Panc1 (cell line): ENCODE measurements around the gene MYRIP. TPM values are rescaled to one million over a fixed set of nuclear protein-coding genes. Genes with fewer than 3 reads are reported as not detected.

Experiments used
- ATAC-seq: fragments of 200-7000 bp; cut with Tn5 transposase; 2 replicates; pipeline ENCODE4 v1.9.1; 2020; ENCODE audit warnings: mild to moderate bottlenecking, moderate library complexity
- BruUV-seq: library from RNA; stranded (reverse); fragments of 400-500 nt; replicated peaks from 2 replicates; lab custom pipeline; 2021; lab: Mats Ljungman, UMichigan
- CTCF ChIA-PET: fragments of 300-600 bp; sonication (Branson Sonifier 250); formaldehyde crosslinking; loops from one replicate; lab custom pipeline; 2022; ENCODE audit warnings: antibody characterized with exemption; lab: Charles Lee
- POLR2A ChIA-PET: fragments of 300-600 bp; sonication (Branson Sonifier 250); formaldehyde crosslinking; loops from one replicate; lab custom pipeline; 2022; ENCODE audit warnings: antibody characterized with exemption; lab: Charles Lee
- DNase-seq: peaks from one replicate; pipeline ENCODE4 v3.0.0-alpha.2; 2010; ENCODE audit warnings: low read depth, low spot score
- H3K27ac ChIP-seq: 2 replicates; pipeline ENCODE4 v1.5.1; 2011; ENCODE audit warnings: mild to moderate bottlenecking, low read length, inconsistent platforms
- H3K27me3 ChIP-seq: fragments of 200-500 bp; sonication (Bioruptor generic); 2 replicates; pipeline ENCODE4 v1.6.0; 2014; ENCODE audit warnings: low read length, inconsistent platforms; ENCODE audit not compliant: control insufficient read depth, insufficient read depth
- H3K36me3 ChIP-seq: fragments of 200-500 bp; sonication (Bioruptor generic); 2 replicates; pipeline ENCODE4 v1.5.1; 2014; ENCODE audit warnings: inconsistent platforms, mild to moderate bottlenecking, low read length, moderate library complexity; ENCODE audit not compliant: control insufficient read depth, insufficient read depth
- H3K4me1 ChIP-seq: 2 replicates; pipeline ENCODE4 v1.5.1; 2011; ENCODE audit warnings: inconsistent platforms, mild to moderate bottlenecking, low read length, moderate library complexity; ENCODE audit not compliant: control insufficient read depth, insufficient read depth
- H3K4me3 ChIP-seq, 2 experiments: 2 replicates each; pipeline ENCODE4 v1.5.1; 2011 to 2012; ENCODE audit warnings: low read depth in 2 of 2, low read length in 2 of 2, mild to moderate bottlenecking in 2 of 2, inconsistent platforms in 1 of 2, moderate library complexity in 1 of 2
- H3K9me3 ChIP-seq: fragments of 200-500 bp; sonication (Bioruptor generic); 2 replicates; pipeline ENCODE4 v1.5.1; 2014; ENCODE audit warnings: low read depth, mild to moderate bottlenecking, inconsistent platforms, low read length, moderate library complexity; ENCODE audit not compliant: control insufficient read depth, insufficient read depth
- POLR2AphosphoS5 ChIP-seq: IDR thresholded peaks from 2 replicates; pipeline ENCODE4 v1.6.1; 2012; ENCODE audit warnings: mild to moderate bottlenecking, low read depth, low read length, moderate library complexity
- SIN3A ChIP-seq: IDR thresholded peaks from 2 replicates; pipeline ENCODE4 v1.6.1; 2012; ENCODE audit warnings: low read depth, mild to moderate bottlenecking, low read length, moderate library complexity, borderline replicate concordance; ENCODE audit not compliant: insufficient read depth
- TCF7L2 ChIP-seq: IDR thresholded peaks from 2 replicates; pipeline ENCODE4 v1.6.1; 2011; ENCODE audit warnings: mild to moderate bottlenecking, low read depth, low read length, inconsistent platforms
- in situ Hi-C: cut with HindIII; loops from 2 replicates; pipeline ENCODE4 v1.10.0; 2016; ENCODE audit warnings: low sequenced_read_pairs, low pct_unique_long_range_greater_than_20kb
- intact Hi-C: fragments of 100-400 bp; cut with micrococcal nuclease; formaldehyde crosslinking; loops from one replicate; pipeline ENCODE4 v1.10.0; 2022; ENCODE audit not compliant: unreplicated experiment
- total RNA-seq: library from RNA; stranded (reverse); gene quantifications from one replicate; pipeline ENCODE4 v1.2.1, GENCODE V29; 2021; ENCODE audit not compliant: unreplicated experiment
- TF ChIP-seq, protein P1 (sequence below): fragments of 450-650 bp; IDR thresholded peaks from 2 replicates; pipeline ENCODE4 v1.5.1; 2017; ENCODE audit warnings: mild to moderate bottlenecking
- TF ChIP-seq, protein P2 (sequence below), 2 experiments: IDR thresholded peaks; 2 replicates each; pipeline ENCODE4 v1.6.1; 2011 to 2012; ENCODE audit warnings: low read depth in 2 of 2, control low read depth in 1 of 2, low read length in 1 of 2, mild to moderate bottlenecking in 1 of 2, moderate library complexity in 1 of 2; ENCODE audit not compliant: insufficient read depth in 1 of 2

MYRIP gene
- total RNA-seq, 1 experiment from 2014 or later, result 0.59 TPM

DNA sequence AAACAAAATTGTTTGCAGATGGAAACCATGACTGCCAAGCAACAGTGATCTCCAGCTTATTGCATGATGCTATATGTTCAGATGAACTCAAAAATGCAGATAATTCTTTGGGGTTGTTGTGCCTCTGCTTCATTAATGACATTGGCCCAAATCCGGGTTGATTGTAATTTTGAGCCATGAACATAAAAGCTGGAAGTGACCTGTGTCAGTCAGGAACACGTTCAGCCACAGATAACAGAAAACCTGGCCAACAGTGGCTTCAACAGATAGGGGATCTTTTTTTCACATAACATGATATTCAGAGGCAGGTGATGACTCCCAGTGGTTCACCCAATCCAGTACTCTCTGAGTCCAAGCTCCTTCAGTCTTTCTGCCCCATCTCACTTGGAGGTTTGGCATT, 423.2 kb downstream of the MYRIP start:
- intact Hi-C loops, result no loop called here
- DNase-seq, result no peak
- H3K4me3 ChIP-seq, result no peak overlapping the region
- no TSS peak for BruUV-seq
- H3K4me1 ChIP-seq, result no peaks in the 10 kb centered on the region
- no peaks in the 10 kb centered on the region for H3K9me3 ChIP-seq
- ATAC-seq, result no peak
- in situ Hi-C loops, result no loop called here
- ChIA-PET CTCF (no interaction called here), POLR2A (no interaction called here)
- H3K27ac ChIP-seq, result no peak overlapping the region
- no peaks in the 10 kb centered on the region for H3K27me3 ChIP-seq
- TF ChIP-seq, protein P1, sequence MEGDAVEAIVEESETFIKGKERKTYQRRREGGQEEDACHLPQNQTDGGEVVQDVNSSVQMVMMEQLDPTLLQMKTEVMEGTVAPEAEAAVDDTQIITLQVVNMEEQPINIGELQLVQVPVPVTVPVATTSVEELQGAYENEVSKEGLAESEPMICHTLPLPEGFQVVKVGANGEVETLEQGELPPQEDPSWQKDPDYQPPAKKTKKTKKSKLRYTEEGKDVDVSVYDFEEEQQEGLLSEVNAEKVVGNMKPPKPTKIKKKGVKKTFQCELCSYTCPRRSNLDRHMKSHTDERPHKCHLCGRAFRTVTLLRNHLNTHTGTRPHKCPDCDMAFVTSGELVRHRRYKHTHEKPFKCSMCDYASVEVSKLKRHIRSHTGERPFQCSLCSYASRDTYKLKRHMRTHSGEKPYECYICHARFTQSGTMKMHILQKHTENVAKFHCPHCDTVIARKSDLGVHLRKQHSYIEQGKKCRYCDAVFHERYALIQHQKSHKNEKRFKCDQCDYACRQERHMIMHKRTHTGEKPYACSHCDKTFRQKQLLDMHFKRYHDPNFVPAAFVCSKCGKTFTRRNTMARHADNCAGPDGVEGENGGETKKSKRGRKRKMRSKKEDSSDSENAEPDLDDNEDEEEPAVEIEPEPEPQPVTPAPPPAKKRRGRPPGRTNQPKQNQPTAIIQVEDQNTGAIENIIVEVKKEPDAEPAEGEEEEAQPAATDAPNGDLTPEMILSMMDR, result no peak
- TF ChIP-seq, protein P2, sequence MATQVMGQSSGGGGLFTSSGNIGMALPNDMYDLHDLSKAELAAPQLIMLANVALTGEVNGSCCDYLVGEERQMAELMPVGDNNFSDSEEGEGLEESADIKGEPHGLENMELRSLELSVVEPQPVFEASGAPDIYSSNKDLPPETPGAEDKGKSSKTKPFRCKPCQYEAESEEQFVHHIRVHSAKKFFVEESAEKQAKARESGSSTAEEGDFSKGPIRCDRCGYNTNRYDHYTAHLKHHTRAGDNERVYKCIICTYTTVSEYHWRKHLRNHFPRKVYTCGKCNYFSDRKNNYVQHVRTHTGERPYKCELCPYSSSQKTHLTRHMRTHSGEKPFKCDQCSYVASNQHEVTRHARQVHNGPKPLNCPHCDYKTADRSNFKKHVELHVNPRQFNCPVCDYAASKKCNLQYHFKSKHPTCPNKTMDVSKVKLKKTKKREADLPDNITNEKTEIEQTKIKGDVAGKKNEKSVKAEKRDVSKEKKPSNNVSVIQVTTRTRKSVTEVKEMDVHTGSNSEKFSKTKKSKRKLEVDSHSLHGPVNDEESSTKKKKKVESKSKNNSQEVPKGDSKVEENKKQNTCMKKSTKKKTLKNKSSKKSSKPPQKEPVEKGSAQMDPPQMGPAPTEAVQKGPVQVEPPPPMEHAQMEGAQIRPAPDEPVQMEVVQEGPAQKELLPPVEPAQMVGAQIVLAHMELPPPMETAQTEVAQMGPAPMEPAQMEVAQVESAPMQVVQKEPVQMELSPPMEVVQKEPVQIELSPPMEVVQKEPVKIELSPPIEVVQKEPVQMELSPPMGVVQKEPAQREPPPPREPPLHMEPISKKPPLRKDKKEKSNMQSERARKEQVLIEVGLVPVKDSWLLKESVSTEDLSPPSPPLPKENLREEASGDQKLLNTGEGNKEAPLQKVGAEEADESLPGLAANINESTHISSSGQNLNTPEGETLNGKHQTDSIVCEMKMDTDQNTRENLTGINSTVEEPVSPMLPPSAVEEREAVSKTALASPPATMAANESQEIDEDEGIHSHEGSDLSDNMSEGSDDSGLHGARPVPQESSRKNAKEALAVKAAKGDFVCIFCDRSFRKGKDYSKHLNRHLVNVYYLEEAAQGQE (IDR thresholded peaks at IDR 0.05; ENCODE audit: insufficient read depth in 1 of 2, low read depth in 2 of 2, low read length in 1 of 2), result no peak
- no peak for TF ChIP-seq TCF7L2
- no peak for TF ChIP-seq SIN3A
- TF ChIP-seq POLR2AphosphoS5, result no peak
- H3K36me3 ChIP-seq, result no peaks in the 10 kb centered on the region

DNA sequence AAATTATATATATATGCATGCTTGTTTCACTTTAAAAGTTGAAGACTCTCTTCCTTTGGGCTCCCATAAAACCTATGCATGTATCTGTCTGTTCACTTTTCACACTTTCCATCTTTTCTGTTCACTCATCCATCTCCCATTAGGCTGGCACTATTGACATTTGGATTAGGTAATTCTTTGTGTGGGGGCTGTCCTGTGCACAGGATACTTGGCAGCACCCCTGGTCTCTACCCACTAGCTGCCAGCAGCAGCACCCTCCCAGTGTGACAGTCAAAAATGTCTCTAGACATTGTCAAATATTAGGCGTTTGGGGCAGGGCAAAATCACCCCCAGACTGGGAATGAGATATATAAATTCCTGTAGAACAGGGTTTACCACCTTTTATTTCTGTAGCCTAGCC, 427.8 kb downstream of the MYRIP start:
- BruUV-seq, result no TSS peak
- TF ChIP-seq, protein P2 (IDR thresholded peaks at IDR 0.05; ENCODE audit: insufficient read depth in 1 of 2, low read depth in 2 of 2, low read length in 1 of 2), result no peak
- TF ChIP-seq, protein P1, result no peak
- no peak for TF ChIP-seq POLR2AphosphoS5
- no peak for TF ChIP-seq TCF7L2
- TF ChIP-seq SIN3A, result no peak
- ChIA-PET CTCF (no interaction called here), POLR2A (no interaction called here)
- H3K4me3 ChIP-seq, result no peak overlapping the region
- H3K36me3 ChIP-seq, result no peaks in the 10 kb centered on the region
- H3K27me3 ChIP-seq, result no peaks in the 10 kb centered on the region
- H3K27ac ChIP-seq, result no peak overlapping the region
- in situ Hi-C loops, result no loop called here
- no peaks in the 10 kb centered on the region for H3K9me3 ChIP-seq
- ATAC-seq, result no peak
- no peak for DNase-seq
- H3K4me1 ChIP-seq, result no peaks in the 10 kb centered on the region
- intact Hi-C loops, result no loop called here
